Fibroblast of lung (primary cell): Measurements from ENCODE around the gene ZC3H8. TPM values are rescaled to one million over a fixed set of nuclear protein-coding genes. Genes with fewer than 3 reads are reported as not detected.
"Not testable (repeated sequence)": the region's sequence is repeated elsewhere in the genome, so short reads cannot be mapped to it uniquely, and the experiment has no call there.

Experiments used
- DNase-seq, 2 donors: peaks; one replicate each; pipeline versions ENCODE4 v3.0.0 to v3.0.0-alpha.2; 2010; ENCODE audit warnings: low read depth in 2 of 2
- H2AFZ ChIP-seq: 2 replicates; pipeline ENCODE4 v1.5.1; 2012; ENCODE audit warnings: low read length, control low read depth, inconsistent platforms
- H3K27ac ChIP-seq: 2 replicates; pipeline ENCODE4 v1.5.1; 2011; ENCODE audit warnings: low read length, control low read depth; ENCODE audit not compliant: insufficient read depth
- H3K27me3 ChIP-seq: 2 replicates; pipeline ENCODE4 v1.5.1; 2011; ENCODE audit warnings: mild to moderate bottlenecking, low read length; ENCODE audit not compliant: control insufficient read depth, insufficient read depth
- H3K36me3 ChIP-seq: 2 replicates; pipeline ENCODE4 v1.5.1; 2011; ENCODE audit warnings: low read length; ENCODE audit not compliant: control insufficient read depth, insufficient read depth
- H3K4me1 ChIP-seq: 2 replicates; pipeline ENCODE4 v1.5.1; 2011; ENCODE audit warnings: low read length; ENCODE audit not compliant: control insufficient read depth, insufficient read depth; ENCODE audit errors: extremely low read depth
- H3K4me2 ChIP-seq: 2 replicates; pipeline ENCODE4 v1.5.1; 2011; ENCODE audit warnings: low read length, control low read depth; ENCODE audit not compliant: insufficient read depth; ENCODE audit errors: extremely low read depth
- H3K4me3 ChIP-seq, 4 experiments: fragments of 200-600 bp in 1 of 4; sonication (generic) in 1 of 4; replicated peaks in 1 of 4; 2 replicates each; pipeline ENCODE4 v1.5.1; 2011 to 2016; ENCODE audit warnings: low read length in 4 of 4, low read depth in 3 of 4, mild to moderate bottlenecking in 3 of 4, control low read depth in 2 of 4, inconsistent platforms in 1 of 4, mixed read lengths in 1 of 4; ENCODE audit not compliant: insufficient read depth in 1 of 4; ENCODE audit errors: control extremely low read depth in 1 of 4
- H3K79me2 ChIP-seq: 2 replicates; pipeline ENCODE4 v1.5.1; 2012; ENCODE audit warnings: mild to moderate bottlenecking, low read length, inconsistent platforms; ENCODE audit not compliant: control insufficient read depth, insufficient read depth
- H3K9ac ChIP-seq: 2 replicates; pipeline ENCODE4 v1.5.1; 2011; ENCODE audit warnings: mild to moderate bottlenecking, low read length, control low read depth; ENCODE audit not compliant: insufficient read depth
- H3K9me3 ChIP-seq: 2 replicates; pipeline ENCODE4 v1.5.1; 2012; ENCODE audit warnings: low read depth, low read length; ENCODE audit not compliant: control insufficient read depth, insufficient read depth
- H4K20me1 ChIP-seq: 2 replicates; pipeline ENCODE4 v1.5.1; 2011; ENCODE audit warnings: low read length; ENCODE audit not compliant: control insufficient read depth, insufficient read depth; ENCODE audit errors: extremely low read depth
- CTCF ChIP-seq, 2 donors: IDR thresholded peaks in 1 of 2; conservative IDR thresholded peaks in 1 of 2; 1 replicate in 1 of 2; 2 replicates in 1 of 2; pipeline ENCODE4 v1.5.1; 2011 to 2012; ENCODE audit warnings: low read length in 2 of 2, control low read depth in 1 of 2, inconsistent platforms in 1 of 2, low read depth in 1 of 2, mild to moderate bottlenecking in 1 of 2
- EZH2 ChIP-seq: IDR thresholded peaks from 2 replicates; pipeline ENCODE4 v1.5.1; 2012; ENCODE audit warnings: low read length, control low read depth, mild to moderate bottlenecking; ENCODE audit errors: missing control alignments
- polyA plus RNA-seq, 2 donors: library from polyadenylated mRNA; depleted of rRNA in 1 of 2; stranded (reverse) in 1 of 2; unstranded in 1 of 2; fragments of >200 nt; gene quantifications; 2 replicates each; pipeline ENCODE4 v1.2.1, GENCODE V29; 2011 to 2012; ENCODE audit warnings: missing spikeins in 1 of 2
- total RNA-seq: library from RNA; depleted of rRNA; stranded (reverse); fragments of >200 nt; gene quantifications from 2 replicates; pipeline ENCODE4 v1.2.1, GENCODE V29; 2014

Gene ZC3H8
- total and polyA plus RNA-seq, 2 donors (not counting 1 experiment from before 2014, with no cell fraction given), result 2.8 to 4.6 TPM

GRCh38 chr2:112216167-112216566 lies 38.7 kb downstream of the ZC3H8 start:
- Histone ChIP-seq H3K27me3 (no peaks in the 10 kb centered on the region), H3K36me3 (no peaks in the 10 kb centered on the region), H3K79me2 (no peaks in the 10 kb centered on the region), H3K9me3 (no peaks in the 10 kb centered on the region), H3K4me3 (no peak overlapping the region), H3K4me1 (no peaks in the 10 kb centered on the region), H2AFZ (no peak overlapping the region), H3K4me2 (no peak overlapping the region), H3K9ac (no peak overlapping the region), H3K27ac (no peak overlapping the region), H4K20me1 (no peaks in the 10 kb centered on the region)
- DNase-seq, result peak; percentile 4 to 9
- no peak for TF ChIP-seq EZH2
- peak in 1 of 2 donors; percentile 23 for TF ChIP-seq CTCF (conservative IDR thresholded peaks at IDR 0.05 in 1 of 2, IDR thresholded peaks at IDR 0.05 in 1 of 2; ENCODE audit: low read depth in 1 of 2, low read length in 2 of 2)

- not testable (repeated sequence) for H3K36me3 ChIP-seq, DNase-seq
Observed at GRCh38 chr2:112207905-112208304, 46.9 kb downstream of the ZC3H8 start.

GRCh38 chr2:112204411-112204810 lies 50.4 kb downstream of the ZC3H8 start:
- H3K9ac ChIP-seq, result no peak overlapping the region
- no peaks in the 10 kb centered on the region for H3K9me3 ChIP-seq
- TF ChIP-seq CTCF (conservative IDR thresholded peaks at IDR 0.05 in 1 of 2, IDR thresholded peaks at IDR 0.05 in 1 of 2; ENCODE audit: low read depth in 1 of 2, low read length in 2 of 2), result no peak
- H4K20me1 ChIP-seq, result no peaks in the 10 kb centered on the region
- H2AFZ ChIP-seq, result no peak overlapping the region
- H3K4me1 ChIP-seq, result no peaks in the 10 kb centered on the region
- no peaks in the 10 kb centered on the region for H3K27me3 ChIP-seq
- no peaks in the 10 kb centered on the region for H3K79me2 ChIP-seq
- H3K4me2 ChIP-seq, result no peak overlapping the region
- H3K27ac ChIP-seq, result no peak overlapping the region
- no peak overlapping the region for H3K4me3 ChIP-seq
- no peaks in the 10 kb centered on the region for H3K36me3 ChIP-seq
- peak; percentile 6 to 34 for DNase-seq

More at GRCh38 chr2:112207905-112208304, 46.9 kb downstream of the ZC3H8 start:
- not testable (repeated sequence) for H4K20me1 ChIP-seq, H3K4me1 ChIP-seq, H3K4me2 ChIP-seq, H3K27me3 ChIP-seq, H2AFZ ChIP-seq, H3K79me2 ChIP-seq, H3K9me3 ChIP-seq, H3K27ac ChIP-seq, H3K9ac ChIP-seq, H3K4me3 ChIP-seq
